GM23248 (cell line): ENCODE measurements around the gene ERLEC1. TPM values are rescaled to one million over a fixed set of nuclear protein-coding genes. Genes with fewer than 3 reads are reported as not detected.
A peak's percentile ranks its signal among the peaks of the same experiment; 100 is the strongest.

Experiments
- DNase-seq: peaks from one replicate; pipeline ENCODE4 v3.0.0-alpha.2; 2015
- H2AFZ ChIP-seq: fragments of 200-600 bp; sonication (generic); 2 replicates; pipeline ENCODE4 v1.6.1; 2016; ENCODE audit warnings: antibody characterized with exemption
- H3F3A ChIP-seq: fragments of 200-600 bp; sonication (generic); 2 replicates; pipeline ENCODE4 v1.6.1; 2016; ENCODE audit warnings: mild to moderate bottlenecking, antibody characterized with exemption, mixed run types; ENCODE audit not compliant: insufficient read depth
- H3K27ac ChIP-seq: fragments of 200-600 bp; sonication (generic); 2 replicates; pipeline ENCODE4 v1.5.1; 2016; ENCODE audit warnings: mild to moderate bottlenecking
- H3K27me3 ChIP-seq: fragments of 200-600 bp; sonication (generic); replicated peaks from 2 replicates; pipeline ENCODE4 v1.6.1; 2016; ENCODE audit warnings: mild to moderate bottlenecking; ENCODE audit not compliant: insufficient read depth
- H3K36me3 ChIP-seq: fragments of 200-600 bp; sonication (generic); 2 replicates; pipeline ENCODE4 v1.6.1; 2016; ENCODE audit warnings: low read depth, mild to moderate bottlenecking
- H3K4me1 ChIP-seq: fragments of 200-600 bp; sonication (generic); 2 replicates; pipeline ENCODE4 v1.6.1; 2016; ENCODE audit warnings: mild to moderate bottlenecking; ENCODE audit not compliant: insufficient read depth
- H3K4me2 ChIP-seq: fragments of 200-600 bp; sonication (generic); one replicate; pipeline ENCODE4 v1.6.1; 2016; ENCODE audit warnings: mild to moderate bottlenecking; ENCODE audit not compliant: unreplicated experiment
- H3K4me3 ChIP-seq: fragments of 200-600 bp; sonication (generic); 2 replicates; pipeline ENCODE4 v1.5.1; 2016; ENCODE audit warnings: mild to moderate bottlenecking
- H3K79me2 ChIP-seq: fragments of 200-600 bp; sonication (generic); 2 replicates; pipeline ENCODE4 v1.6.1; 2016; ENCODE audit warnings: mild to moderate bottlenecking; ENCODE audit not compliant: insufficient read depth
- H3K9ac ChIP-seq: fragments of 200-600 bp; sonication (generic); 2 replicates; pipeline ENCODE4 v1.6.1; 2016; ENCODE audit warnings: mild to moderate bottlenecking
- H3K9me2 ChIP-seq: fragments of 200-600 bp; sonication (generic); 2 replicates; pipeline ENCODE4 v1.6.1; 2016; ENCODE audit warnings: mixed run types, mild to moderate bottlenecking, moderate library complexity; ENCODE audit not compliant: insufficient read depth
- H3K9me3 ChIP-seq: fragments of 200-600 bp; sonication (generic); one replicate; pipeline ENCODE4 v1.6.1; 2017; ENCODE audit warnings: low read depth
- H4K20me1 ChIP-seq: fragments of 200-600 bp; sonication (generic); 2 replicates; pipeline ENCODE4 v1.6.0; 2016; ENCODE audit not compliant: insufficient read depth
- EZH2 ChIP-seq: fragments of 200-600 bp; sonication (generic); IDR thresholded peaks from 2 replicates; pipeline ENCODE4 v1.6.1; 2018; ENCODE audit warnings: antibody characterized with exemption, mild to moderate bottlenecking; ENCODE audit not compliant: insufficient read depth, poor library complexity, severe bottlenecking
- EZH2phosphoT487 ChIP-seq: fragments of 200-600 bp; sonication (generic); IDR thresholded peaks from 2 replicates; pipeline ENCODE4 v1.6.1; 2018; ENCODE audit warnings: antibody characterized with exemption, moderate library complexity, mild to moderate bottlenecking, low read depth; ENCODE audit not compliant: insufficient read depth
- WGBS, 2 experiments: methylation state at CpG; one replicate each; pipeline ENCODE4 v1.1.6; 2015 to 2017; ENCODE audit warnings: low lambda C conversion rate in 2 of 2, low coverage in 1 of 2; ENCODE audit errors: missing lambda C conversion rate in 2 of 2; 5-methylcytosine and 5-hydroxymethylcytosine counted together
- in situ Hi-C: fragments of 300-500 bp; cut with MboI; formaldehyde crosslinking; loops from 2 replicates; pipeline ENCODE4 v1.15.0; 2020
- polyA plus RNA-seq: library from polyadenylated mRNA; unstranded; fragments of >200 nt; fragmentation: Nextera tagmentation; extraction: Ambion mirVana; gene quantifications from 2 replicates; pipeline ENCODE4 v1.2.1, GENCODE V29; 2016
- total RNA-seq: library from RNA; depleted of rRNA; stranded (reverse); fragments of >200 nt; shearing (Covaris generic); gene quantifications from 2 replicates; pipeline ENCODE4 v1.2.3, GENCODE V29; 2014

The ERLEC1 gene
- total and polyA plus RNA-seq, 2 experiments from 2014 or later = 107 to 110 TPM

- H3K27ac ChIP-seq = no peak overlapping the region
- H3K4me3 ChIP-seq = no peak overlapping the region
- H3K79me2 ChIP-seq = no peaks in the 10 kb centered on the region
- DNase-seq = no peak
- no peaks in the 10 kb centered on the region for H4K20me1 ChIP-seq
- no peak overlapping the region for H3K9ac ChIP-seq
- TF ChIP-seq EZH2 (no peak), EZH2phosphoT487 (no peak)
- no peaks in the 10 kb centered on the region for H3K36me3 ChIP-seq
- H2AFZ ChIP-seq = no peak overlapping the region
- no peaks in the 10 kb centered on the region for H3K9me3 ChIP-seq
- H3K4me1 ChIP-seq = no peaks in the 10 kb centered on the region
- 47 to 48% methylated on average over 1 of the region's 1 CpG for WGBS, 2 experiments
- peaks cover 10% of the 10 kb centered on the region; the same call in 1 of the 2 replicates for H3F3A ChIP-seq
- no peak overlapping the region for H3K4me2 ChIP-seq
- no peaks in the 10 kb centered on the region for H3K9me2 ChIP-seq
- in situ Hi-C loops = no loop called here
- no peaks in the 10 kb centered on the region for H3K27me3 ChIP-seq
These were observed 39.2 kb downstream of the ERLEC1 start for GRCh38 chr2:53826030-53826410.

DNA sequence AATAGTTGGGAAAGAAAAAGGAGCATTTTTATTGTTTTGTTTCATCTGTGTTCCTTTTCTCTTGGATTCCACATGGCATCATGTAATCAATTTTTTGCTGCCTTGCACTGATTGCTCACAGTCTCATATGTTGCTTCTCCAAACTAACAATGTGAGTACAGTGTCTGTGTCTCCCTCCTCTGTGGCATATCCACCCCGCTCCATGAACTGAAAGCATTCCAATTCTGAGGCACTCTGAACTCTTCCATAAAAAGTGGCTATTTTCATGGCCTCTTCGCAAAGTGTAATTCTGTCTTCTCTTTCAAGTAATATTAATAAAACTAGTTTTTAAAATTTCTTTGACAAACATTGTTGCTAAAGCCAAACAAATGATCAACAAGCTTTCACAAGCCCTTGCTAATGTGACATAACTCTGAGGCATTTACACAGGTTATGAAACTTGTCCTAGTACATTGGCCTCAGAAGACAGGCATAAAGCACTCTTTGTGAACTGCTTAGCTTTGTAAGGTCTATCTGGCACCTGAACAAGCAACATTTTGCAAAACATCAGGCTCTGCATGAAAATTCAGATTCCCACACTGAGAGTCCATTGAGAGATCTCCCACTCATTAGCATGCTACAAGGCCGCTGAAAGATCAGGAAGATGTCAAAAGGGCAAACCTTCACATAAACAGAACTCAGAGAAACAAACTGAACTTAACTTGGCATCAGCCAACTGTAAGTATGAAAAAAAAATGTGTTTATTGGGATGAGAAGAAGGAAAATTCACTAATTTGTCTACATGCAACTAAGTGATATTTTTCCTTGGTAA, 39.9 kb downstream of the ERLEC1 start:
- H2AFZ ChIP-seq = no peak overlapping the region
- 47 to 50% methylated on average over 3 of the region's 3 CpGs for WGBS, 2 experiments
- no peaks in the 10 kb centered on the region for H3K9me2 ChIP-seq
- peak; percentile 19 for DNase-seq
- no peaks in the 10 kb centered on the region for H3K9me3 ChIP-seq
- H3K4me2 ChIP-seq = no peak overlapping the region
- TF ChIP-seq EZH2 (no peak), EZH2phosphoT487 (no peak)
- no peaks in the 10 kb centered on the region for H3K79me2 ChIP-seq
- in situ Hi-C loops = no loop called here
- H3K36me3 ChIP-seq = no peaks in the 10 kb centered on the region
- no peak overlapping the region for H3K9ac ChIP-seq
- no peaks in the 10 kb centered on the region for H3K27me3 ChIP-seq
- H4K20me1 ChIP-seq = no peaks in the 10 kb centered on the region
- no peak overlapping the region for H3K4me3 ChIP-seq
- peaks cover 10% of the 10 kb centered on the region; the same call in 1 of the 2 replicates for H3F3A ChIP-seq
- H3K4me1 ChIP-seq = no peaks in the 10 kb centered on the region
- H3K27ac ChIP-seq = no peak overlapping the region

DNA sequence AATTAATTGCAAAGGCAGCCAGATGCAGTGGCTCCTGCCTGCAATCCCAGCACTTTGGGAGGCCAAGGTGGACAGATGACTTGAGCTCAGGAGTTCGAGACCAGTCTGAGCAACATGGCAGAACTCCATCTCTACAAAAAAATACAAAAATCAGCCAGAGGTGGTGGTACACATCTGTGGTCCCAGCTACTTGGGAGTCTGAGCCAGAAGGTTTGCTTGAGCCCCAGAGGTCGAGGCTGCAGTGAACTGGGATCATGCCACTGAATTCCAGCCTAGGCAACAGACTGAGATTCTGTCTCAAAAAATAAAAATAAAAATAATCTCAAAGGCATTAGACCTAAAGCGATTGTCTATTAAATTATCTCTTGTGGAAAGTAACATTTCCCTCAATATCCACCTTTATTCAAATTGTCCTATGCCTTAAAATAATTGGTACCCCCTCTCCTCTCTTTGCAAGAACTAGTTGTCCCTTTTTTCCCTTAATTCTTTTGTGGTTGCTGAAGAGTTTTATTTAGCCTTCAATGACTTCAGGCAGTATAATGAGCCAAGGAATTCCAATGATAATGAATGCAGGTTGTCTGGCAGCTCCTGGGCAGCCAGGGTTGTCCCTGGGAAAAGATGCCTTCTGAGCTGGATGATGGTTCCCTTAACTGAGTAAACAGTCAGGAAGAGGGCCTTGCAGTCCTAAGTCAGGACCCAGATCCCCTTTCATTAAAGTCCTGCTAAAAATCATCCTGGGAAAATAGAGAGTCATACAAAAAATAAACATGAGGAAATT, 40.7 kb downstream of the ERLEC1 start:
- Histone ChIP-seq H3K27me3 (no peaks in the 10 kb centered on the region), H3K9ac (no peak overlapping the region), H3K4me1 (no peaks in the 10 kb centered on the region), H3K27ac (no peak overlapping the region), H2AFZ (no peak overlapping the region), H3K9me3 (no peaks in the 10 kb centered on the region), H4K20me1 (no peaks in the 10 kb centered on the region), H3K4me3 (no peak overlapping the region), H3K36me3 (no peaks in the 10 kb centered on the region), H3K79me2 (no peaks in the 10 kb centered on the region), H3K4me2 (no peak overlapping the region), H3K9me2 (no peaks in the 10 kb centered on the region), H3F3A (peaks cover 10% of the 10 kb centered on the region; the same call in 1 of the 2 replicates)
- in situ Hi-C loops = no loop called here
- 69 to 82% methylated on average over 3 of the region's 3 CpGs for WGBS, 2 experiments
- DNase-seq = no peak
- no peak for TF ChIP-seq EZH2

DNA sequence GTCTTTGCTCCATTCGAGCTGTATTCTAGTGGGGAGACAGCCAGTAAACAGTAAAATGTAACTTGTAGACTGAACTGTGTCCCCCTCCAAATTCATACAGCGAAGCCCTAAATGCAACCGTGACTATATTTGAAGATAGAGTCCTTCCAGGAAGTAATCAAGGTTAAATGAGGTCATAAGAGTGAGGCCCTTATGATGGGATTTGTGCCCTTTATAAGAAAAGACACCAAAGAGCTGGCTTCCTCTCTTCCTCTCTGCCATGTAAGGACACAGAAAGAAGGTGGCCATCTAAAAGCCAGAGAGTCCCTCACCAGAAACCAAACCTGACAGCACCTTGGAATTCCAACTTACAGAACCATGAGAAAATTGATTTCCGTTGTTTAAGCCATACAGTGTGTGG, 41.5 kb downstream of the ERLEC1 start:
- H3K9me2 ChIP-seq = no peaks in the 10 kb centered on the region
- H2AFZ ChIP-seq = no peak overlapping the region
- no peaks in the 10 kb centered on the region for H3K27me3 ChIP-seq
- H3K4me2 ChIP-seq = no peak overlapping the region
- no peak overlapping the region for H3K4me3 ChIP-seq
- H3K36me3 ChIP-seq = no peaks in the 10 kb centered on the region
- no peaks in the 10 kb centered on the region for H3K79me2 ChIP-seq
- no peak overlapping the region for H3K9ac ChIP-seq
- TF ChIP-seq EZH2 (no peak), EZH2phosphoT487 (no peak)
- WGBS, 2 experiments = 93 to 96% methylated on average over 4 of the region's 4 CpGs
- in situ Hi-C loops = no loop called here
- no peak for DNase-seq
- no peak overlapping the region for H3K27ac ChIP-seq
- H4K20me1 ChIP-seq = no peaks in the 10 kb centered on the region
- H3K9me3 ChIP-seq = no peaks in the 10 kb centered on the region
- no peaks in the 10 kb centered on the region for H3K4me1 ChIP-seq
- H3F3A ChIP-seq = peaks cover 10% of the 10 kb centered on the region; the same call in 1 of the 2 replicates
